Astrocyte of the spinal cord (primary cell): ENCODE results near the gene TNIP2.
A peak's percentile ranks its signal among the peaks of the same experiment; 100 is the strongest.
"Not testable (repeated sequence)": the region's sequence is repeated elsewhere in the genome, so short reads cannot be mapped to it uniquely, and the experiment has no call there.

Source experiments
- DNase-seq: peaks from one replicate; pipeline ENCODE4 v3.0.0; 2011; ENCODE audit warnings: low read depth, low spot score
- H3K4me3 ChIP-seq: 2 replicates; pipeline ENCODE4 v1.5.1; 2011; ENCODE audit warnings: low read depth, mild to moderate bottlenecking, low read length, moderate library complexity
- in situ Hi-C: cut with HindIII; loops from 2 replicates; pipeline ENCODE4 v1.10.0; 2017; ENCODE audit warnings: low sequenced_read_pairs
- TF ChIP-seq, protein P1 (sequence below): IDR thresholded peaks from 2 replicates; pipeline ENCODE4 v1.5.1; 2012; ENCODE audit warnings: low read depth, mild to moderate bottlenecking, low read length, inconsistent platforms

The TNIP2 gene

DNA sequence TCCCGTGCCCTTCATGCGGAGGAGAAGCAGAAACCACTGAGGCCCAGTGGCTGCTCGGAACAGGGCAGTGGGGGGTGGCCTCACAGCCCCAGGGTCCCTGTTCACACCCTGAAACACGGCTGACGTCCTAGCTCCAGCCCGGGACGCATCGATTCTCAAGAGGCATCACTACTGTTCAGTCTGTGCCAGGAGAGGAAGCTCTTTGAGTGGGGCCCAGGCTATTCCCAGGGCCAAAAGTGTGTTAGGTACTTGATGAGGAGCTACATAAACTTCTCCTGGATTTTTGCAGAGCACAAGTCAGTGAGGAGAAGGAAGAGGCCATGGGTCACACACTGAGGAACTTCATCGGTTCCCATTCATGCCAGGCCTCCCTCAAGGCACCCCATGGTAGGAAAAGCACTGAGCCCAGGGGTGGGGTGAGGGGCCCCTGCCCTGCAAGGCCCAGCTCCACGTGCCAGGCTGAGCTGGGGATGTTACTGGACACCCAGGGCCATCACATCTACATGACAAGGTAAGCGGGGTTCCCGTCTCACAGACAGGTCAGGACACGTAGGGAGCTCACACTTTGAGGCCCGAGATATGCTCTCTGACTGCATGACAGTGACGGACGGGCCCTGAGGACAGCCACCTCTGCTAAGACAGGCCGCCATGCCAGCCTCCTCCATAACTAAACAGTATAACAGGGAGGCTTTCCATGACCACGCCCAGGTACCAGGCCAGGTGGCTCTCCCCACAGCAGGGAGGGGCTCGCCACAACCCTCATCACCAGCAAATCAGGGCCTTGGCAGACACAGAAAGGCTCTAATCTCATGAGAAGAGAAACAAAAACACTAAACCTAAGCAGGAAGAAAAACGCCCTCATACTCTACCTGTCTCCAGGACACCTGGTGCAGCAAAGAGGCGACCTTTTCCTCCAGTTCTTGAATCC is 12.4 kb downstream of the TNIP2 start:
- H3K4me3 ChIP-seq, result no peak overlapping the region
- DNase-seq, result no peak
- TF ChIP-seq, protein P1, sequence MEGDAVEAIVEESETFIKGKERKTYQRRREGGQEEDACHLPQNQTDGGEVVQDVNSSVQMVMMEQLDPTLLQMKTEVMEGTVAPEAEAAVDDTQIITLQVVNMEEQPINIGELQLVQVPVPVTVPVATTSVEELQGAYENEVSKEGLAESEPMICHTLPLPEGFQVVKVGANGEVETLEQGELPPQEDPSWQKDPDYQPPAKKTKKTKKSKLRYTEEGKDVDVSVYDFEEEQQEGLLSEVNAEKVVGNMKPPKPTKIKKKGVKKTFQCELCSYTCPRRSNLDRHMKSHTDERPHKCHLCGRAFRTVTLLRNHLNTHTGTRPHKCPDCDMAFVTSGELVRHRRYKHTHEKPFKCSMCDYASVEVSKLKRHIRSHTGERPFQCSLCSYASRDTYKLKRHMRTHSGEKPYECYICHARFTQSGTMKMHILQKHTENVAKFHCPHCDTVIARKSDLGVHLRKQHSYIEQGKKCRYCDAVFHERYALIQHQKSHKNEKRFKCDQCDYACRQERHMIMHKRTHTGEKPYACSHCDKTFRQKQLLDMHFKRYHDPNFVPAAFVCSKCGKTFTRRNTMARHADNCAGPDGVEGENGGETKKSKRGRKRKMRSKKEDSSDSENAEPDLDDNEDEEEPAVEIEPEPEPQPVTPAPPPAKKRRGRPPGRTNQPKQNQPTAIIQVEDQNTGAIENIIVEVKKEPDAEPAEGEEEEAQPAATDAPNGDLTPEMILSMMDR, result no peak
- in situ Hi-C loops, result no loop called here

DNA sequence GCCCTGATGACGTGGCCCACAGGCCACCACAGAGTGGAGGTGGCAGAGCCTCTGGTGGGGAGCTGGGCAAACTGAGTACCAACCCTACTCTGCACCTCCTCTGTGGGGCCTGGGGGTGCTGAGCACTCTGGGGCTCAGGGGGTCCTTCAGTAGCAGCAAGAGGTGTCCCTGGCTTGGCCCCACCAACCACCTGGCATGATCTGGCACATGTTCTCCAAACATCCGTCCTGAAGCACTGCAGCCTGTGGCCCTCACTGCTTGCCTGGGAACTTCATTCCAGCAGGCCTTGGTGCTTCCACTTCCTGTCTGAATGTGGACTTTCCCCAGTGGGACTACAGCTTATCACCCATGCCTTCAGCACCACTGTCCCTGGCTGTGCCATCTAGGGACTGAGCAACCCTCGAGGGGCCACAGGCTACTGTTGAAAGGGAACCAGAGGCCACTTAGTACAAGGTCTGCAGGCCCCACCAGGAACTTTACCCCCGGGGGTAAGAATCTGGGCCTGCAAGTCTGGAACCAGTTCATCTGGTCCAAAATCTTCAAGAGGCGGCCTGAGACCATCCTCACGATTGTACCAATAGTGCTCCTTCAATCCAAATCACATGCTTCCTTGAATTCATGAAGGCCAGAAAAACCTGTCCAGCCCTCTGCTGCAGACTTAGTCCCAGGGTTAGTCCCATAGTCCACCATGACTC is 13.2 kb downstream of the TNIP2 start:
- no peak for DNase-seq
- H3K4me3 ChIP-seq, result no peak overlapping the region
- in situ Hi-C loops, result no loop called here

DNA sequence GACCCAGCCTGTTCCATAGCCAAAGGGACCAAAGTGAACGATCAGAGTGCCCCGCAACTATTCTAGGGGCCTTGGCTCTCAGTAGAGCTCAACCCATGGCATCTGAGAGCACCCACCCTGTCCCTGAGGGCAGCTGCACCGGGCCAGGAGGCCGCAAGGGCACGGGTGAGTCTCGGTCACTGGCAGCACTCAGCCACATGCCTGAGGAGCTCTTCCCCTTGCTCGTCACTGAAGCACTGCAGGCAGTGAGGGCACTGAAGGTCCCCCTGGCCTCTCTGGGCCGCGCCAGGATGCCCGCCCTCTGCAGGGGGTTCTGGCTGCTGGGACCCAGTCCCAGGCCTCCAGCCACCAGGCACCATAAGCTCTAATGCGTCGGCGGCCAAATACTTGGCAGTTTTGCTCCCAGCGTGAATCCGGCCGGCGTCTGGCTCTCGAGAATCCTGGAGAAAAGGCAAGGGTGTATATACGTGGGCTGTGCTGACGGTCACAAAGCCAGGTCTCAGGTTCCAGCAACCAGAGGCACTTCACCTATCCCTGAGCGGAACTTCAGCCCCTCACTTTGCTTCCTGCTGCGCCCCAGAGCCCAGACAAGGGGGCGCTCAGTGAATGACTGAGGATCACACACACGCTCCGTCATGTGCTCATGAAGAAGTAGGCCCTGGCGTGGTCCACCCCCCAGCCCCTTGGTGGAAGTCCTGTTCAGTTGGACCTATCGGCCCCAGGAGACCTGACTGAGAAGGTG is 13.9 kb downstream of the TNIP2 start:
- no peak overlapping the region for H3K4me3 ChIP-seq

More for the DNA sequence above, 13.2 kb downstream of the TNIP2 start:
- TF ChIP-seq, protein P1, result no peak

DNA sequence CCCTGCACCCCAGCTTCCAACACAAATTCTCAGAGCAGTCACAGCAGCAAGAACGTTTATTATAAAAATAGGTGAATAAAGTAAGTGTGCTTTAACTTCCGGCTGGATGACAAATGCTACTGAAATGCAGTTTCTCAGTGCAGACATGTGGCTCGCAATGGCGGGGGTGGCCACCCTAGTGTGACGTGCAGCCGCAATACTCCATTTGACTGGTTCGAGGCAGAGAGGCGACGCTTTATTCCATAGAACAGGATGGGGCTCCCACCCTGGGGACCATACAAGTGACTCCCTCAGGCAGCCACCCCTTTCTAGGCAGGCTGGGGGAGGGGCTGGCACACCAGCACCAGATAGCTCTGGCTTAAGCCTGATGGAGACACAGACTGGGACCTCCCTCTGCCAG is 14.5 kb downstream of the TNIP2 start:
- DNase-seq, result peak; percentile 13
- in situ Hi-C loops, result no loop called here
- TF ChIP-seq, protein P1, result no peak
- H3K4me3 ChIP-seq, result no peak overlapping the region

More for the DNA sequence above, 13.9 kb downstream of the TNIP2 start:
- in situ Hi-C loops, result no loop called here
- no peak for DNase-seq
- TF ChIP-seq, protein P1, result no peak

DNA sequence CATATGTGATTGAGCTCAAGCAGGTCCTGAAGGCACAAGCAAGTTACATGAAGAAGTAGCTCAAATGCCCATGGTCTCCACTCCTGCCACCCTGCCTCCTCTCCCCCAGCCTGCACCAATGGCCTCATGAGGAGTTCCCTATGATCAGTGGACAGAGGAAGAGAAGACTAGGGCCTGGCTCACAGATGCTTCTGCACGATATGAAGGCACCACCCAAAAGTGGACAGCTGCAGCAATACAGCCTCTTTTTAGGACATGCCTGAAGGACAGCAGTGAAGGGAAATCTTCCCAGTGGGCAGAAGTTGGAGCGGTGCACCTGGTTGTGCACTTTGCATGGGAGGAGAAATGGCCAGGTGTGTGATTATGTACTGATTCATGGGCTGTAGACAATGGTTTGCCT is 17.8 kb downstream of the TNIP2 start:
- in situ Hi-C loops, DNase-seq, H3K4me3 ChIP-seq: not testable (repeated sequence)

DNA sequence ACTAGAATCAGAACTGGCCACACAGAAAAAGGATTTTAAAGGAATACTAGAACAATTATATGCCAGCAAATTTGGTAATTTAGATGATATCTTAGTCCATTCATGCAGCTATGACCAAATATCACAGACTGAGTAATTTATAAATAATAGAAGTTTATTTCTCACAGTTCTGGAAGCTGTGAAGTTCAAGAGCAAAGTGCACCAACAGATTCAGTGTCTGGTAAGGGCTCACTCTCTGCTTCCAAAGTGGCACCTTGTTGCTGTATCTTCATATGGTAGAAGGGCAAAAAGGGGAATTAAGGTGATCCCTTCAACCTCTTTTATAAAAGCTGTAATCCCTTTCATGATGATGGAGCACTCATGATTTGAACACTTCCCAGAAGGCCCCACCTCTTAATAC is 20.3 kb downstream of the TNIP2 start:
- H3K4me3 ChIP-seq, result no peak overlapping the region
- TF ChIP-seq, protein P1, result no peak
- in situ Hi-C loops, result no loop called here
- no peak for DNase-seq
